ENCODE results near the gene MMP7.

The MMP7 gene

GRCh38 chr11:102530558-102530957 is at the start of gene MMP7:
Gene MMP7, minus strand, starts transcription at chr11:102530747. Its CDS starts 47 bp downstream, at chr11:102530700.
- DNase-seq (ENCODE audit: low read depth, low spot score) = no peak
- H3K27ac ChIP-seq = peak within 1 kb of the TSS; percentile 22

- H3K27ac ChIP-seq = no peak overlapping the region
- DNase-seq (ENCODE audit: low read depth, low spot score) = no peak
These were observed 47.2 kb upstream of the MMP7 start for GRCh38 chr11:102577723-102578122.

- no peak for DNase-seq (ENCODE audit: low read depth, low spot score)
- no peak overlapping the region for H3K27ac ChIP-seq
These were observed 46.6 kb upstream of the MMP7 start for GRCh38 chr11:102577182-102577581.

- H3K27ac ChIP-seq = no peak overlapping the region
- no peak for DNase-seq (ENCODE audit: low read depth, low spot score)
These were observed 45.8 kb upstream of the MMP7 start for GRCh38 chr11:102576350-102576749.

GRCh38 chr11:102575012-102575411 is 44.5 kb upstream of the MMP7 start:
- H3K27ac ChIP-seq = no peak overlapping the region
- DNase-seq (ENCODE audit: low read depth, low spot score) = no peak

- DNase-seq (ENCODE audit: low read depth, low spot score) = no peak
- H3K27ac ChIP-seq = no peak overlapping the region
These were observed 43.3 kb upstream of the MMP7 start for GRCh38 chr11:102573851-102574250.

- no peak overlapping the region for H3K27ac ChIP-seq
- DNase-seq (ENCODE audit: low read depth, low spot score) = no peak
These were observed 42.1 kb upstream of the MMP7 start for GRCh38 chr11:102572554-102573220.

- no peak for DNase-seq (ENCODE audit: low read depth, low spot score)
These were observed 38.3 kb upstream of the MMP7 start for GRCh38 chr11:102568851-102569250.

GRCh38 chr11:102566112-102566511 is 35.6 kb upstream of the MMP7 start:
- H3K27ac ChIP-seq = no peak overlapping the region
- DNase-seq (ENCODE audit: low read depth, low spot score) = no peak

More at GRCh38 chr11:102568851-102569250, 38.3 kb upstream of the MMP7 start:
- no peak overlapping the region for H3K27ac ChIP-seq

- peak overlapping the region; percentile 13 for H3K27ac ChIP-seq
These were observed 33.6 kb upstream of the MMP7 start for GRCh38 chr11:102564110-102564509.

GRCh38 chr11:102561636-102562035 is 31.1 kb upstream of the MMP7 start:
- H3K27ac ChIP-seq = no peak overlapping the region
- no peak for DNase-seq (ENCODE audit: low read depth, low spot score)

More at GRCh38 chr11:102564110-102564509, 33.6 kb upstream of the MMP7 start:
- DNase-seq (ENCODE audit: low read depth, low spot score) = peak; percentile 92

GRCh38 chr11:102560555-102561011 is 30.0 kb upstream of the MMP7 start:
- no peak overlapping the region for H3K27ac ChIP-seq
- DNase-seq (ENCODE audit: low read depth, low spot score) = peak; percentile 64

- H3K27ac ChIP-seq = no peak overlapping the region
- no peak for DNase-seq (ENCODE audit: low read depth, low spot score)
These were observed 29.3 kb upstream of the MMP7 start for GRCh38 chr11:102559839-102560238.

- DNase-seq (ENCODE audit: low read depth, low spot score) = no peak
- no peak overlapping the region for H3K27ac ChIP-seq
These were observed 24.5 kb upstream of the MMP7 start for GRCh38 chr11:102555091-102555490.

- no peak overlapping the region for H3K27ac ChIP-seq
- peak; percentile 74 for DNase-seq (ENCODE audit: low read depth, low spot score)
These were observed 23.3 kb upstream of the MMP7 start for GRCh38 chr11:102553835-102554282.

- peak overlapping the region; percentile 19 for H3K27ac ChIP-seq
- peak; percentile 87 for DNase-seq (ENCODE audit: low read depth, low spot score)
These were observed 22.1 kb upstream of the MMP7 start for GRCh38 chr11:102552447-102553194.

- DNase-seq (ENCODE audit: low read depth, low spot score) = no peak
- peak overlapping the region; percentile 19 for H3K27ac ChIP-seq
These were observed 21.5 kb upstream of the MMP7 start for GRCh38 chr11:102552020-102552419.

- no peak overlapping the region for H3K27ac ChIP-seq
- no peak for DNase-seq (ENCODE audit: low read depth, low spot score)
These were observed 20.7 kb upstream of the MMP7 start for GRCh38 chr11:102551169-102551781.

- H3K27ac ChIP-seq = no peak overlapping the region
- DNase-seq (ENCODE audit: low read depth, low spot score) = no peak
These were observed 16.4 kb upstream of the MMP7 start for GRCh38 chr11:102546923-102547471.

GRCh38 chr11:102546427-102546826 is 15.9 kb upstream of the MMP7 start:
- no peak overlapping the region for H3K27ac ChIP-seq
- DNase-seq (ENCODE audit: low read depth, low spot score) = no peak

GRCh38 chr11:102545701-102546100 is 15.2 kb upstream of the MMP7 start:
- DNase-seq (ENCODE audit: low read depth, low spot score) = no peak
- H3K27ac ChIP-seq = no peak overlapping the region

All from epithelial cell of prostate (primary cell).